GM12878 (cell line): Measurements from ENCODE around the gene GABPA. TPM values are rescaled to one million over a fixed set of nuclear protein-coding genes. Genes with fewer than 3 reads are reported as not detected.
A peak's percentile ranks its signal among the peaks of the same experiment; 100 is the strongest.

Experiments used
- CHD2 ChIP-seq: IDR thresholded peaks from 2 replicates; pipeline ENCODE4 v1.6.1; 2011; ENCODE audit warnings: low read depth, low read length, improper control_type of control experiment, borderline replicate concordance
- CREB1 ChIP-seq: IDR thresholded peaks from 2 replicates; pipeline ENCODE4 v1.6.1; 2012; ENCODE audit warnings: low read depth, mild to moderate bottlenecking, inconsistent platforms
- E4F1 ChIP-seq: fragments of 450-650 bp; IDR thresholded peaks from 2 replicates; pipeline ENCODE4 v1.6.1; 2018; ENCODE audit warnings: borderline replicate concordance, mild to moderate bottlenecking; ENCODE audit not compliant: partially characterized antibody
- EP300 ChIP-seq, 2 experiments: fragments of 150-350 bp in 1 of 2; IDR thresholded peaks; 2 replicates each; pipeline ENCODE4 v1.6.1; 2011 to 2012; ENCODE audit warnings: low read depth in 2 of 2, low read length in 2 of 2, borderline replicate concordance in 1 of 2, improper control_type of control experiment in 1 of 2, inconsistent platforms in 1 of 2; ENCODE audit not compliant: control insufficient read depth in 1 of 2
- FOXK2 ChIP-seq: fragments of 450-650 bp; IDR thresholded peaks from 2 replicates; pipeline ENCODE4 v1.6.1; 2017; ENCODE audit warnings: mild to moderate bottlenecking, moderate library complexity
- IRF4 ChIP-seq: IDR thresholded peaks from 2 replicates; pipeline ENCODE4 v1.6.1; 2011; ENCODE audit warnings: low read depth, low read length
- MXI1 ChIP-seq: fragments of 150-350 bp; IDR thresholded peaks from 2 replicates; pipeline ENCODE4 v1.6.1; 2011; ENCODE audit warnings: low read depth, mild to moderate bottlenecking, inconsistent platforms, low read length, improper control_type of control experiment
- RCOR1 ChIP-seq: conservative IDR thresholded peaks from 2 replicates; pipeline ENCODE4 v1.6.1; 2012; ENCODE audit warnings: low read depth, low read length, improper control_type of control experiment
- SMC3 ChIP-seq: IDR thresholded peaks from 2 replicates; pipeline ENCODE4 v1.6.1; 2011; ENCODE audit warnings: low read length, improper control_type of control experiment, borderline replicate concordance
- TBL1XR1 ChIP-seq: IDR thresholded peaks from 2 replicates; pipeline ENCODE4 v1.6.1; 2012; ENCODE audit warnings: low read depth, low read length, improper control_type of control experiment
- TCF7 ChIP-seq: IDR thresholded peaks from 2 replicates; pipeline ENCODE4 v1.6.1; 2014; ENCODE audit warnings: antibody characterized with exemption, borderline replicate concordance
- ZNF687 ChIP-seq: fragments of 450-650 bp; IDR thresholded peaks from 2 replicates; pipeline ENCODE4 v1.6.1; 2017; ENCODE audit warnings: mild to moderate bottlenecking, moderate library complexity
- ZZZ3 ChIP-seq: IDR thresholded peaks from 2 replicates; pipeline ENCODE4 v1.6.1; 2011; ENCODE audit warnings: low read depth; ENCODE audit not compliant: control insufficient read depth, insufficient read length
- polyA plus RNA-seq, 11 experiments: library from polyadenylated mRNA; depleted of rRNA in 4 of 11; unstranded in 6 of 11; stranded (reverse) in 5 of 11; fragments of >200 nt; fragmentation: Nextera tagmentation in 4 of 11; fragmentation: Illumina TruSeq in 1 of 11; extraction: Ambion mirVana in 4 of 11; extraction: Trizol in 1 of 11; gene quantifications; 1 replicate in 1 of 11; 2 replicates in 10 of 11; pipeline versions ENCODE4 v1.2.1 to v1.2.3, GENCODE V29; 2011 to 2016; ENCODE audit warnings: inconsistent platforms in 2 of 11, missing spikeins in 2 of 11, low read depth in 1 of 11
- total RNA-seq, 4 experiments: library from RNA; depleted of rRNA in 3 of 4; stranded (reverse); fragments of >200 nt in 3 of 4; fragmentation: Illumina TruSeq in 1 of 4; extraction: Trizol in 1 of 4; gene quantifications; 2 replicates each; pipeline versions ENCODE4 v1.2.1 to v1.2.3, GENCODE V29; 2013 to 2021
- TF ChIP-seq, protein P1 (sequence below): fragments of 450-650 bp; IDR thresholded peaks from 2 replicates; pipeline ENCODE4 v1.6.1; 2017; ENCODE audit warnings: antibody characterized with exemption, mild to moderate bottlenecking, moderate library complexity
- TF ChIP-seq, protein P2 (sequence below): fragments of 450-650 bp; conservative IDR thresholded peaks from 2 replicates; pipeline ENCODE4 v1.6.1; 2017; ENCODE audit warnings: mild to moderate bottlenecking, moderate library complexity

Gene GABPA
- total and polyA plus RNA-seq, 10 of the 15 experiments (the other 5 are each of a cell fraction or from before 2014, with no cell fraction given), result 7.6 to 25.6 (median 22.9) TPM

GRCh38 chr21:25734904-25735645 is at the start of gene GABPA, which contains the start of gene ATP5PF (continued):
- TF ChIP-seq CHD2 (peak; percentile 74), SMC3 (no peak; the same call in 1 of the 2 replicates), IRF4 (peak; percentile 59; the same call in 1 of the 2 replicates), E4F1 (peak; percentile 69), EP300 (IDR thresholded peaks at IDR 0.05; ENCODE audit: borderline replicate concordance in 1 of 2, control insufficient read depth in 1 of 2, low read depth in 2 of 2, low read length in 2 of 2) (peak in 1 of 2 experiments; percentile 41; a peak in 1 of 4 replicates), MXI1 (peak; percentile 71; the same call in 1 of the 2 replicates), ZNF687 (no peak; the same call in none of the 2 replicates), CREB1 (peak; percentile 82), ZZZ3 (no peak), RCOR1 (0 out of 2 replicates have a peak, but pooled peaks have one; percentile 29), FOXK2 (peak; percentile 69), TBL1XR1 (peak; percentile 68; the same call in 1 of the 2 replicates), TCF7 (no peak)
- TF ChIP-seq, protein P1, sequence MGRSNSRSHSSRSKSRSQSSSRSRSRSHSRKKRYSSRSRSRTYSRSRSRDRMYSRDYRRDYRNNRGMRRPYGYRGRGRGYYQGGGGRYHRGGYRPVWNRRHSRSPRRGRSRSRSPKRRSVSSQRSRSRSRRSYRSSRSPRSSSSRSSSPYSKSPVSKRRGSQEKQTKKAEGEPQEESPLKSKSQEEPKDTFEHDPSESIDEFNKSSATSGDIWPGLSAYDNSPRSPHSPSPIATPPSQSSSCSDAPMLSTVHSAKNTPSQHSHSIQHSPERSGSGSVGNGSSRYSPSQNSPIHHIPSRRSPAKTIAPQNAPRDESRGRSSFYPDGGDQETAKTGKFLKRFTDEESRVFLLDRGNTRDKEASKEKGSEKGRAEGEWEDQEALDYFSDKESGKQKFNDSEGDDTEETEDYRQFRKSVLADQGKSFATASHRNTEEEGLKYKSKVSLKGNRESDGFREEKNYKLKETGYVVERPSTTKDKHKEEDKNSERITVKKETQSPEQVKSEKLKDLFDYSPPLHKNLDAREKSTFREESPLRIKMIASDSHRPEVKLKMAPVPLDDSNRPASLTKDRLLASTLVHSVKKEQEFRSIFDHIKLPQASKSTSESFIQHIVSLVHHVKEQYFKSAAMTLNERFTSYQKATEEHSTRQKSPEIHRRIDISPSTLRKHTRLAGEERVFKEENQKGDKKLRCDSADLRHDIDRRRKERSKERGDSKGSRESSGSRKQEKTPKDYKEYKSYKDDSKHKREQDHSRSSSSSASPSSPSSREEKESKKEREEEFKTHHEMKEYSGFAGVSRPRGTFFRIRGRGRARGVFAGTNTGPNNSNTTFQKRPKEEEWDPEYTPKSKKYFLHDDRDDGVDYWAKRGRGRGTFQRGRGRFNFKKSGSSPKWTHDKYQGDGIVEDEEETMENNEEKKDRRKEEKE, result no peak
- TF ChIP-seq, protein P2, sequence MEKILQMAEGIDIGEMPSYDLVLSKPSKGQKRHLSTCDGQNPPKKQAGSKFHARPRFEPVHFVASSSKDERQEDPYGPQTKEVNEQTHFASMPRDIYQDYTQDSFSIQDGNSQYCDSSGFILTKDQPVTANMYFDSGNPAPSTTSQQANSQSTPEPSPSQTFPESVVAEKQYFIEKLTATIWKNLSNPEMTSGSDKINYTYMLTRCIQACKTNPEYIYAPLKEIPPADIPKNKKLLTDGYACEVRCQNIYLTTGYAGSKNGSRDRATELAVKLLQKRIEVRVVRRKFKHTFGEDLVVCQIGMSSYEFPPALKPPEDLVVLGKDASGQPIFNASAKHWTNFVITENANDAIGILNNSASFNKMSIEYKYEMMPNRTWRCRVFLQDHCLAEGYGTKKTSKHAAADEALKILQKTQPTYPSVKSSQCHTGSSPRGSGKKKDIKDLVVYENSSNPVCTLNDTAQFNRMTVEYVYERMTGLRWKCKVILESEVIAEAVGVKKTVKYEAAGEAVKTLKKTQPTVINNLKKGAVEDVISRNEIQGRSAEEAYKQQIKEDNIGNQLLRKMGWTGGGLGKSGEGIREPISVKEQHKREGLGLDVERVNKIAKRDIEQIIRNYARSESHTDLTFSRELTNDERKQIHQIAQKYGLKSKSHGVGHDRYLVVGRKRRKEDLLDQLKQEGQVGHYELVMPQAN, result peak; percentile 51; the same call in 1 of the 2 replicates
